ENCODE data around the gene ARL4C.

ARL4C gene, protein sequence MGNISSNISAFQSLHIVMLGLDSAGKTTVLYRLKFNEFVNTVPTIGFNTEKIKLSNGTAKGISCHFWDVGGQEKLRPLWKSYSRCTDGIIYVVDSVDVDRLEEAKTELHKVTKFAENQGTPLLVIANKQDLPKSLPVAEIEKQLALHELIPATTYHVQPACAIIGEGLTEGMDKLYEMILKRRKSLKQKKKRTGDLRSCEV

GRCh38 chr2:234496835-234497593 lies at the start of gene ARL4C:
TSS of gene ARL4C (minus strand) at chr2:234497081. CDS start at chr2:234496586, 495 bp downstream.
- H3K27ac ChIP-seq, result peak within 1 kb of the TSS; percentile 77

GRCh38 chr2:234544659-234545611 lies 48.1 kb upstream of the ARL4C start:
- DNase-seq (ENCODE audit: low read depth, low spot score), result no peak
- no peak overlapping the region for H3K27ac ChIP-seq

More at GRCh38 chr2:234496835-234497593, at the start of gene ARL4C:
- DNase-seq (ENCODE audit: low read depth, low spot score), result no peak

GRCh38 chr2:234542742-234543141 lies 45.9 kb upstream of the ARL4C start:
- no peak for DNase-seq (ENCODE audit: low read depth, low spot score)
- H3K27ac ChIP-seq, result no peak overlapping the region

GRCh38 chr2:234537929-234538328 lies 41.0 kb upstream of the ARL4C start:
- H3K27ac ChIP-seq, result no peak overlapping the region
- DNase-seq (ENCODE audit: low read depth, low spot score), result no peak

- no peak for DNase-seq (ENCODE audit: low read depth, low spot score)
- no peak overlapping the region for H3K27ac ChIP-seq
Measured at GRCh38 chr2:234536178-234536965, 39.5 kb upstream of the ARL4C start.

- DNase-seq (ENCODE audit: low read depth, low spot score), result no peak
- H3K27ac ChIP-seq, result no peak overlapping the region
Measured at GRCh38 chr2:234535464-234535863, 38.6 kb upstream of the ARL4C start.

GRCh38 chr2:234534515-234534914 lies 37.6 kb upstream of the ARL4C start:
- no peak overlapping the region for H3K27ac ChIP-seq
- DNase-seq (ENCODE audit: low read depth, low spot score), result no peak

GRCh38 chr2:234533626-234534025 lies 36.7 kb upstream of the ARL4C start:
- no peak for DNase-seq (ENCODE audit: low read depth, low spot score)
- no peak overlapping the region for H3K27ac ChIP-seq

DNA sequence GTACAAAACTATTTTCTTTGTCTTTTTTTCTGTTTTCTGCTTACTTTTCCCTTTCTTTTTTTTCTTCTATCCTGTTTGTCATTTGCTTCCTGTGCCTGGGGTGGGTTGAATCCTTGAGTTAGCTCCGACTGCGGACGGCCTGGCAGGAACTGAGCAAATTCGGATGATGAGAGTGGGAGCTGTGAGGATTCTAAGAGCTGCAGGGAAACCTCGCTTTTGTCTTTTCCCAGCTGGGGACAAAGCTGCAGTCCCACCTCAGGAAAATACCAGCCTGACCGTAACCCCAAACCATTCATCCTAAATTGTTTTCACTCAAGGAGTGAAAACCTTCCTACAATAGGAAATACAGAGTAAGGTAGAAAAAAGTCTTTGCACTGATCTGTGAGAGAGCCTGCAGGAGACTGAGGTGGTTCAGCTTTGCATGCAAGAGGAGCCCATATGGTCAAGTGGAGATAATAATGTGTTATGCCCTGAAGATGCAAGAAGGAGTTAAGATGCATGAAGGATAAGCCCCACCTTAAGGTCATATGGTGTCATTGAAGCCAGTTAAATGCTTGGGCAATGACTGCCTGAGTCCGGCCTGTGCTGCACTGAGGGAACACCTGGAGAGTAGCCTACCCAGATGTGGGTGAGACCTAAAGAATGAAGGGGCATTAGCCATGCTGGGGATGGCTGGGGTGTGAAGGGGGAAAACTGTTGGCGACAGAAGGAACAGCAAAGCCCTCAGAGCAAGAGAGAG lies 31.7 kb upstream of the ARL4C start:
- DNase-seq (ENCODE audit: low read depth, low spot score), result no peak
- H3K27ac ChIP-seq, result no peak overlapping the region

DNA sequence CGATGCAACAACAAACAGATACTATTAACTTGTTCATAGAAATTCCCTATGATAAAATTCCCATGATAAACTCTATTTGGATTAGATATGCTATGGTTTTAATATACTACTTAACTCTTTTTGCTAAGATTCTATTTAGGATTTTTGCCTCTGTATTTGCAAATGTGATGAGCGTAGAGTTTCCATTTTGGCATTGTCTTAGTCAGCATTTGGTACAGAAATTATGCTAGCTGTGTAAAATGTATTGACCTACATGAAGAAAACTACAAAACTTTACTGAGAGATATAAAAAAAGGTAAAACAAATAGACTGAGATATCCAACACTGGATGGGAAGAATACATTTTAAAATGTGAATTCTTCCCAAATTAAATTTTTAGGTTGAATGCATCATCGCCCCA lies 29.8 kb upstream of the ARL4C start:
- no peak for DNase-seq (ENCODE audit: low read depth, low spot score)

DNA sequence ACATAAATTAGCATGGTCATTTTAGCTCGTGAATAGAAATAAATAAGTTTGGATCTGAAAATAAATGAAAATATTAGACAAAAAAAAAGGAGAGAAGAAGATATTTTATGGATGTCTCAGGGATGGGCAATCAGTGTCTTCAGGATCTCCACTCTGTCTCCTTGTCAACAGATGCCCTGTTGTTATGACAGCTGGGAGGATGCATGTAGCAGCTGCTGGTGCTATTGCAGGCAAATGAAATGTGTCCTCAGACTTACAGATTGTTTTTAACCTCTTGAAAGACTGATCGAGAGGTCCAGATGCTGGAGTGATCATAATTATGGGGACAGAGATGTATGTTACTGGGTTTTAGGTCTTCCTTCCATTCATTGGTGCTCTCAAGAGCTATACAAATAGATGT lies 24.7 kb upstream of the ARL4C start:
- DNase-seq (ENCODE audit: low read depth, low spot score), result no peak
- no peak overlapping the region for H3K27ac ChIP-seq

More for the DNA sequence above, 29.8 kb upstream of the ARL4C start:
- no peak overlapping the region for H3K27ac ChIP-seq

GRCh38 chr2:234518986-234519642 lies 22.2 kb upstream of the ARL4C start:
- no peak overlapping the region for H3K27ac ChIP-seq
- DNase-seq (ENCODE audit: low read depth, low spot score), result no peak

GRCh38 chr2:234517971-234518370 lies 21.1 kb upstream of the ARL4C start:
- no peak overlapping the region for H3K27ac ChIP-seq
- DNase-seq (ENCODE audit: low read depth, low spot score), result no peak

- H3K27ac ChIP-seq, result no peak overlapping the region
- no peak for DNase-seq (ENCODE audit: low read depth, low spot score)
Measured at GRCh38 chr2:234514873-234515638, 18.2 kb upstream of the ARL4C start.

DNA sequence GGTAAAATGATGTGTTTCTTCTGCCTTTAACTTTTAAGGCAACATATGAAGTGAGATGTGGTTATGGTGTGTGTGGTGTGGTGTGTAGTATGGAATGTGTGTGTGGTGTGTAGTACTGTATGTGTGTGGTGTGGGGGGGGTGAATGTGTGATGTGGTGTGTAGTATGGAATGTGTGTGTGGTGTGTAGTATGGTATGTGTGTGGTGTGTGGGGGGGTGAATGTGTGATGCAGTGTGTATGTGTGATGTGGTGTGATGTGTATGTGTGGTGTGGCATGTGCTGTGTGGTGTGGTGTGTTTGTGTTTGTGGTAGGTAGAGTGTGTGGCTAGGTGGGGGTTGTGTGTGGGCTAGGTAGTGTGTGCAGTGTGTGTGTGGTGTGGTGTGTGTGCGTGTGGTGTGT lies 17.2 kb upstream of the ARL4C start:
- no peak overlapping the region for H3K27ac ChIP-seq
- no peak for DNase-seq (ENCODE audit: low read depth, low spot score)

- DNase-seq (ENCODE audit: low read depth, low spot score), result no peak
- no peak overlapping the region for H3K27ac ChIP-seq
Measured at GRCh38 chr2:234512884-234513669, 16.2 kb upstream of the ARL4C start.

DNA sequence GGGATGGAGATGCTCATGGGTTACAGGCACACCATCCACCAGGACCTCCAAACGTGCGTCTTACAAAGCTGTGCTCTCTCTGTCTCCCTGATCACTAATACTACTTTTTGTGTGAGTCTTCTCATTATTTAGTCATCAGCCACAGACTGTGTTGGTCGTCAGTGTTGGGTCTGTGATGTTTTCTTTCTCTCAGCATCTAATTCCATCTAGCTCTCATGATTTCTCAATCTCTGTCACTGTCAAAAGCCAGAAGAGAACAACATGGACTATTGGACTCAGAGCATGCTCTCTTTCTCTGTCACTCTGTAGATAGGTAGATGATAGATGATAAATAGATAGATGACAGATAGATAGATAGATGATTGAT lies 6.0 kb upstream of the ARL4C start:
- H3K27ac ChIP-seq, result no peak overlapping the region
- no peak for DNase-seq (ENCODE audit: low read depth, low spot score)

Measured in epithelial cell of prostate (primary cell).